CD4-positive, alpha-beta T cell treated with Interleukin-21 for 1 hour (primary cell): Measurements from ENCODE around the gene ERO1B.
A peak's percentile ranks its signal among the peaks of the same experiment; 100 is the strongest.

ENCODE experiments used
- DNase-seq: peaks from one replicate; pipeline ENCODE4 v3.0.0-alpha.2; 2020

The ERO1B gene

DNA sequence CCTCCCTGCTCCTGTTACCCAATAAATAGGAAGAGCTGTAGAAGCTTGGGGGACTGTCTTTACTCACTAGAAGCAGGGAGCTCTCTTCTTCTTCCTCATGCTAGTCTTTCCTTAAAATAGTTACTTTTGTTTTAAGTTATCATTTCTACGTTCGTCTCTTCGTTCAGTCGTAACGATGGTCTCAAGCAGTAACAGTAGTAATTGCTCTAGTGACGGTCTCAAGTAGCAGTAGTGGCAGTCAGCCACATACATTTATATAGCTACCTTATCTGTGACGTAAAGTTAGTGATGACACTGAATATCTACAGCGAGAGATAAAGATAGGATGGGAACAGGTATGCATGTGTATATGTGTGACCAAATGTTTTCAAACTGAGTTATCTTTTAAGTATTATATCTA lies 15.4 kb upstream of the ERO1B start:
- DNase-seq: no peak

DNA sequence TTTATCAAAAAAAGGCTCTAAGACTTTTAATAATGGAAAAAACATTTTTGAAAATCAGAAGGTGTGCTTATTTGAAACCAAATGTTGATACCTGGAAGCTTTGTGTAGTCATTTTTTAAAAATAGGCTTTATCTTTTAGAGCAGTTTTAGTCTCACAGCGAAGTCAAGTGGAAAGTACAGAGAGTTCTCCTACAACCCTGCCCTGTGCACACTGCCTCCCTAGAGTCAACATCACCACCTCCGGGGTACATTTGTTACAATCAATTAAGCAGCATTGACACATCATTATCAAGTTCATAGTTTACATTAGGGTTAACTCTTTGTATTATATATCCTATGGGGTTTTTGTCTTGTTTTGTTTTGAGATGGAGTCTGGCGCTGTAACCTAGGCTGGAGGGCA lies 10.7 kb upstream of the ERO1B start:
- no peak for DNase-seq

DNA sequence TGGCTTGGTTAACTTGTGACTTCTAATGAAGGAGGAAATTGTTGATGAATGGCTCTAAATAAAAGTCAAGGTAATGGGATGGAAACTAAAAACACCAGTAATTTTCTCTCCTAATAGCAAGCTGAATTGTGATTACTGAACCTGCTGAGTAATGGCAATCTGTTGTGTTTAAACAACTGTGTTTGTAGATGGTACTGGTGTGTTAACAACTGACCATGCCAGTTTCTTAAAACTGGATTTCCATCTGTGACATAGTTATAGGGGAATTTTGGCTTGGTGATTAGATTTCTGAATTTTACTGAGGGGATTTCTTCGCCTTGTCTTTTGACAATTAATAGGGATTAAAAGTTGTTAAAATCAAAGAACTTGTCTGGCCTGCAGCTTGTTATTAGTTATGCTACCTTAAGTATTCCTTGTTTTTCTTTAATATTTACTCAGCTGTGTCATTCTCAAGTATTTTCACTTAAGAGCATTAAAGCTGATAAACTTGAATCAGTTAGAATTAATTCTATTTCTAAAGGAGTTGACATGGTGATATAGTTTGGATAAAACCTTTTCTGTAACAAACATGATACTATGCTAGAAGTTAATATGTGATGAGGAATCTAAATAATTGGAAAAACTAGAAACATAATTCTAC lies 7.9 kb upstream of the ERO1B start:
- DNase-seq: no peak

GRCh38 chr1:236288620-236288976 lies 6.8 kb upstream of the ERO1B start:
- no peak for DNase-seq

DNA sequence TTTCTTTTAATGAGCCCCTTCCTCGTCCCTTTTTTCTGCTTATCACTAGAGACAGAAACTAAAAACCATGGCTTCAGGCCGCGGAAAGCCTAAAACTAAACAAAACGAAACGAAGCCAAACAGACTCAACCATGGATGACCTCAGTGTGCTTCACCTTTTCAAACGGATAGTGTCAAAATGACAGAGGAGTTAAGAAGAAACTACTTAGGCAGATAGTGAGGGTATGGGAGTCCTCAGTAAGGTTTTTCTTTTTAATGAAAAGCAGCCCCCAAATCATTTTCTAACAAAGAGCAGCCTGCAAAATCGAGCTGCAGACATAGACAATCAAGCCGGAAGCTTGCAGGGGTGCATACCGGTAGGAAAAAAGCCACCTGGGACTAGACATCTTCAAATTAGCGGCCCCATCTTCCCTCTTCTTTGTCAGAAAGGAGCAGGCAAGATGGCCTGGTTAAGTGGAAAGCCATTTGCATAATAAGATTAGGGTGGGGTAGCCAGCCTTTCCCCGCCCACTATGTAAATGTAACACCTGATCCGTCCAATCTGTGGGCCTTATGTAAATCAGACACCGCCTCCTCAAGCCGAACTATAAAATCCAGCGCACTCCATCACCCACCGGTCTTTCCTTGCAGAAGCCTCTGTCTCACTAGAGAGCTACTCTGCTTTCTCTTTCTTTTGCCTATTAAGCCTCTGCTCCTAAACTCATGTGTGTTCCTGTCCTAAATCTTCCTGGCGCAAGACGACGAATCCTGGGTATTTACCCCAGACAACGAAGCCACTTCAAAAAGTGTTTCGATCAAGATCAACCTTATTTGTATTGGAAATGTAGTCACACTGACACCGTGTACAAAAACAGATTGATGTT lies 6.2 kb upstream of the ERO1B start:
- DNase-seq: no peak

DNA sequence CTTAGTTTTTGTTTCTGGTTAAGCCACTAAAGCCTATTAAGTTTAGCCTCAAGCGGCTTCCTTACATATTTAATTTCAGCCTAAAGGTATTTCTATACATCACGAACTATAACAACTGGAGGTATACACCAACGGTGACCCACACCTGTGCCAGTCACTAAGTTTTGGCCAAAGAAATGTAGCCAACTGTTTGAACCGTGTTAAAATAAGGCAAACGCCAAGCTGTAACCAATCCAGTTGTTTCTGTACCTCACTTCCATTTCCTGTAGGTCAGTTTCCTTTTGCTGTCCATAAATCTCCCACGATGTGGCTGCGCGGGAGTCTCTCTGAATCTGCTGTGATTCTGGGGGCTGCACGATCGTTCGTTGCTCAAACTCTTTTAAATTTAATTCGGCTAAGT lies 5.6 kb upstream of the ERO1B start:
- no peak for DNase-seq

- DNase-seq: no peak
These were observed 2.5 kb upstream of the ERO1B start for GRCh38 chr1:236284291-236284721.

- no peak for DNase-seq
These were observed 961 bp upstream of the ERO1B start for GRCh38 chr1:236282719-236283118.

DNA sequence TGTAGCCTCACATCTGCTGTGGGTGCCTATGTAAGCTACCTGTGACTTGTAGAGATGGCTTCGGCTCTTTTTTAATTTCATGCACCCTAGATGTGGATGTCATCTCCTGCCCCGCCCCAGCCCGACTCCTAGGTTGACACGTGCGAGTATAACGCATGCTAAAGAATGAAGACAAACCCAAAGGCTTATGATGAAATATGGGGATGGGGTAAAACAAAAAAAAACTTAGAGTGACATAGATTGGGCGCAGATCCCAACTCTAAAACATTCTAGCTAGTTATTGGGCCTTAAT lies 613 bp upstream of the ERO1B start:
- no peak for DNase-seq

GRCh38 chr1:236281198-236281653 lies 532 bp downstream of the ERO1B start:
- peak; percentile 43 for DNase-seq

GRCh38 chr1:236280438-236281197 lies 1.1 kb downstream of the ERO1B start:
- DNase-seq: peak; percentile 43

DNA sequence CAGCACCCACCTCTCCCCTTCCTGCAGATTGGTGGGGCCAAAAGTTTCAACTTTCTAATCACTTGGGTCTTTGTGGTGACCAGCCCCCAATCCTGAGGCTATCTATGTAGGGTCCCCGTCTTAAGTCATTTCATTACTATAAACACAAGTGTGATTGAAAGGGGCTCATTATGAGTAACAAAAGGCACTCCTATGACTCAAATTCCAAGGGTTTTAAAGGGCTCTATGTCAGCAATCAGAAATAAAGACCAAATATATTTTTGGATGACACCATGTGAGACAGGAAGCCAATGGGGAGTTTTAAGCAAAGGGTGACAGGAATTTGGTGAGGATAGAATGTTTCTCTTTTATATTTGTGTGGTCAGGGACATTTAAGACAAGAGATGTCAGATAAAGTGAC lies 6.2 kb downstream of the ERO1B start:
- no peak for DNase-seq

DNA sequence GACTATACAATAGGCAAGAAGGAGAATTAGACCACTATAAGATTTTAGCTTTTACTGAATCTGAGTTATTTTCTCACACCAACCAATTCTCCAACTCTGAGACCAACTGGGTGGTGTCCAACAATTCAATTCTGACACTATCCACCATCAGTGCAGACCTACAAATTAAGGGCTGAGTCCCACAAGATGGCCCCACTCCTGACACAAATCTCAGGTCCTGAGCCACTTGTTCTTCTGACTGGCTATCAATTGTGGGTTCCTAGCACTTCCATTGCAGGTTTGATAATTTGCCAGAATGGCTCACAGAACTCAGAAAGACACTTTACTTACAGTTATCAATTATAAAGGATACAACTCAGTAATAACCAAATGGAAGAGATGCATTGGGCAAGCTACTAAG lies 6.7 kb downstream of the ERO1B start:
- no peak for DNase-seq

- no peak for DNase-seq
These were observed 8.4 kb downstream of the ERO1B start for GRCh38 chr1:236273358-236273757.

GRCh38 chr1:236269439-236269838 lies 12.3 kb downstream of the ERO1B start:
- no peak for DNase-seq

GRCh38 chr1:236261898-236262297 lies 19.9 kb downstream of the ERO1B start:
- DNase-seq: no peak

DNA sequence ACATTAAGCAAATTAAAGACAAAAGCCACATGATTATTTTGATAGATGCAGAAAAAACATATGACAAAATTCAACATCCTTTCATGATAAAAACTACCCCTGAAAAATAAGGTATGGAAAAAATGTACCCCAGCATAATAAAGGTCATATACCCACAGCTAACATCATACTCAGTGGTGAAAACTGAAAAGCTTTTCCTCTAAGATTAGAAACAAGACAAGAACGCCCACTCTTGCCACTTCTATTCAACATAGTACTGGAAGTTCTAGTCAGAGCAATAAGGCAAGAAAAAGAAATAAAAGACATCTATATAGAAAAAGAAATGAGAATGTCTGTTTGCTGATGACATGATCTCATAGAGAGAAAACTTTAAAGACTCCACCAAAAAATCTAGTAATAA lies 20.7 kb downstream of the ERO1B start:
- DNase-seq: no peak

GRCh38 chr1:236259043-236259442 lies 22.7 kb downstream of the ERO1B start:
- DNase-seq: no peak

DNA sequence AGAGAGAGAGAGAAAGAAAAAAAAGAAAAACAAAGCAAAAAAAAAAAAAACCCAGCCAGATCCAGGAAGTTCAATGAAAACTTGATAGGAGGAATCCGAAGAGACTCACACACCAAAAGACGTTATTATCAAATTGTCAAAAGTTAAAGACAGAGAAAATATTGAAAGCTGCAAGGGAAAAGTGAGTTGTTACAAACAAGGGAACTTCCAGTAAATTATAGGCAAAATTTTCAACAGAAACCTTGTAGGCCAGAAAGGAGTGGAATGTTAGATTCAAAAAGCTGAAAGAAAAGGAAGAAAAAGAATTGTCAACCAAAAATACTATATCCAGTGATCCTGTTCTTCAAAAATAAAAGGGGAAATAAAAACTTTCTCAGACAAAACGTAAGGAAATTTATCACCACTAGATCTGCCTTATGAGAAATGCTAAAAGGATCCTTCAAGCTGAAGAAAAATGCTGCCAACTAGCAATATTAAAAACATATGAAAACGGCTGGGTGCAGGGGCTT lies 23.6 kb downstream of the ERO1B start:
- DNase-seq: no peak

DNA sequence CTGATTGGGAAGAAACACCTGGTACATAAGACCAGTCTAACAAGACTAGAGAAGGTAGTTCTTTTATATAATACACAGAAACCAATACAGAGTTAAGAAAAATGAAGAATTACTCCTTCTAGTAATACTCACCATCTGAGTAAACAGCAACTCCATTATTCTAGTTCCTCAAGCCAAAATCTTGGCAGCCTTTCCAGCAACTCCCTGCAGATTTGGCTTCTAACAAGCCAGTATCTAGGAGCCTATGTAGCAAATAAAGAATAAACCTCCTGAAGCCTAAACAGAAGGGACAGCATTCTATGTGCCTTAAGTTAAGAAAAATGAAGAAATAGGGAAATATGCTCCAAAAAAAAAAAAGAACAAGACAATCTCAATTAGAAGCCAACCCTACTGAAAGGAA lies 24.5 kb downstream of the ERO1B start:
- DNase-seq: no peak

DNA sequence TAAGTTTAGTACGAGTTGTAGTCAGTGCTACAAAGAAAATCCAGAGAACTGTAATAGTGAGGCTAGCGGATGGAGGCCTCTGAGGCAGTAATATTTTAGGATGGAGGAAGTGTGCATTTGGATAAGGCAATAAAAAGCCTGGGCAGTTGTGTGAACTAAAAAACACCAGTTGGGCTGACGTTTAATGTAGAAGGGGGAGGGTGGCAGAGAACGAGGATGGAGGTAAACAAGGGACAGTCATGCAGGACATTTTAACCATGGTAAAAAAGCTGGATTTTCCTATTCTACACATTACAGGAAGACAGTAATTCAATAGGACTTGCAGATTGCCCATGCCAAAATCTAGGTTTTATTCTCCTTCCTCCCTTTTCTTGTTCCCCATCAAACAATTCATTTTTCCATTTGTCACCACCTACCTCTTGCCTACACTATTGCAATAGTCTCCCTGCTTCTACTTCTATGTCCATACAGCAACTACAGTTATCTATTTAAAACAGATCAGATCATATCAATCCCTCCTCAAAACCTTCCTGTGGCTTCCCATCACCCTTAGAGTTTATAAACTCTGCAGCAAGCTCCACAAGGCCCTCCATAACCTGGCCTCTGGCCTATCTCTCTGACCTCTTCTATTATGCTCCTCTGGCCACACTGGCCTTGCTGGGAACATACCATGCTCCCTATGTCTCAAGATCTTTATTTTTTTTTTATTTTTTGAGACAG lies 27.7 kb downstream of the ERO1B start:
- DNase-seq: no peak

DNA sequence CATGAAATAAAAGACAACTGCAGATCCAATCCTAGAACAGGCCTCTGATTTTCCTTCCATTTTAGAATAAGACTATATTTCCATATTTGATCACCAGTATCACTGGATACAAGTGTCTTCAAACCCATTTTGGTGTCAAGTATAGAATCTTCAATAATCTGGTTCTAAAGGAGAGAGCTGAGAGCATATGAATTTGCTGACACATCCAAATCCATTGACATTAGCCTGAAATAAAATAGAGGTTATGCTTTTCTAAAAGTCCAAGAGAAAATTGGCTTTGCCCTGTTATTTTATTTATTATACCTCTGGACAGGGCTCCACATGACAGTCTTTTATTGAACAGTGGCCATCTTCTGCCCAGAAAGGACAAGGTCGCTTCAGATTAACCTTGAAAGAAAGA lies 28.6 kb downstream of the ERO1B start:
- DNase-seq: no peak

DNA sequence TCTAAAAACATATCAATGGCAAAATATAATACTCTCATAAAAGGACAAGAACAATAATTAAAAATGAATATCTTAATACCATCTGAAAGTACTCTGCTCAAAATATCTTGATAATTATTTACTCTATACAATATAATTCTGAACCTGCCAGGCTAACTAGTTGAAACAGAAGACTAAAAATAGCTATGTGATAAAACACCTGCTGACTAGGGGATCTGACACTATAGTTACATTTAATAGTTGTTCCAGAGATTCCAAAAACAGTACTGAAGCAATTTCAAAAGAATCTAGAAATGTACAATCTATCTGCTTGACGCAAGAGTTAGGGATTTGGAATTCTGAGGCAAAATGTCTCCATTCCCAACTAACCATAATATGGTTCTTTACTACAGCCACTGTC lies 30.2 kb downstream of the ERO1B start:
- DNase-seq: no peak
